Mesangial cell (primary cell): ENCODE measurements around the gene MIEN1. TPM values are rescaled to one million over a fixed set of nuclear protein-coding genes. Genes with fewer than 3 reads are reported as not detected.

Experiments used
- total RNA-seq: library from RNA; depleted of rRNA; stranded (reverse); fragments of >200 nt; gene quantifications from 2 replicates; pipeline ENCODE4 v1.2.3, GENCODE V29; 2015

Gene MIEN1, protein sequence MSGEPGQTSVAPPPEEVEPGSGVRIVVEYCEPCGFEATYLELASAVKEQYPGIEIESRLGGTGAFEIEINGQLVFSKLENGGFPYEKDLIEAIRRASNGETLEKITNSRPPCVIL
- 40.1 and 55.7 TPM in 2 replicates for total RNA-seq

DNA sequence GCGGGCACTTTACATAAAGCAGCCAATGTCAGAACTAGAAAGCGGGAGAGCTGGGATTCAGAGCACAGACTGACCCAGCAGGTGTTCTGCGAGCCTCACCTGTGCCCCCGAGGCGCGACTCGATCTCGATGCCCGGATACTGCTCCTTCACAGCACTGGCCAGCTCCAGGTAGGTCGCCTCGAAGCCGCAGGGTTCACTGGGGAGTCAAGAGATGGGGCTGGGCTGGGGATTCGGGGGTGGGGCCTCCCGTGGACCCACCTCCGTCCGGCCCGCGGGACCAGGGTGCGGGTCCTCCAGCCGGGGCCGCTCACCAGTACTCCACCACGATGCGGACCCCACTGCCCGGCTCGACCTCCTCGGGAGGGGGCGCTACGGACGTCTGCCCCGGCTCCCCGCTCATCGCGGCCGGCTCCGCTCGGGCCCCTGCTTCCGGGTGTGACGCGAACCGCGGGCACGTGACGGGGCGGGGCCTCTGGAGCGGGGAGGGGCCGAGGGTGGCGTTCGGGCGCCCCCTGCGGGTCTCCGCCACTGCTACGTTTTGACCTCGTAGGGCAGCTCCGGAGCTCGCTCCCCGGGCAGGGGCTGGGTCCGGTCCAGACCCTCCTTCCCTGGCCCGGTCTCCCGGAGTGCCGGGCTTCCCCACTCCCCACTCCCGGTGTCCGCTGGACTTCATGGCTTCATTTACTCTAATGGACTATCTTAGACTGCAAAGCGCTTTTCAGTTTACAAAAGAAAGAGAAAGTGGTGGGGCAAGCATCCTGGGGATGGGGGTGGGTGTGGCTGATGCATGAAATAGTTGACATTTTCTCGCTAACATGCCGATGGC is at the start of gene MIEN1:
Gene MIEN1, minus strand, starts transcription at position 438 of the 827 bp plus-strand sequence. Its CDS starts 37 bp downstream, at position 401.

DNA sequence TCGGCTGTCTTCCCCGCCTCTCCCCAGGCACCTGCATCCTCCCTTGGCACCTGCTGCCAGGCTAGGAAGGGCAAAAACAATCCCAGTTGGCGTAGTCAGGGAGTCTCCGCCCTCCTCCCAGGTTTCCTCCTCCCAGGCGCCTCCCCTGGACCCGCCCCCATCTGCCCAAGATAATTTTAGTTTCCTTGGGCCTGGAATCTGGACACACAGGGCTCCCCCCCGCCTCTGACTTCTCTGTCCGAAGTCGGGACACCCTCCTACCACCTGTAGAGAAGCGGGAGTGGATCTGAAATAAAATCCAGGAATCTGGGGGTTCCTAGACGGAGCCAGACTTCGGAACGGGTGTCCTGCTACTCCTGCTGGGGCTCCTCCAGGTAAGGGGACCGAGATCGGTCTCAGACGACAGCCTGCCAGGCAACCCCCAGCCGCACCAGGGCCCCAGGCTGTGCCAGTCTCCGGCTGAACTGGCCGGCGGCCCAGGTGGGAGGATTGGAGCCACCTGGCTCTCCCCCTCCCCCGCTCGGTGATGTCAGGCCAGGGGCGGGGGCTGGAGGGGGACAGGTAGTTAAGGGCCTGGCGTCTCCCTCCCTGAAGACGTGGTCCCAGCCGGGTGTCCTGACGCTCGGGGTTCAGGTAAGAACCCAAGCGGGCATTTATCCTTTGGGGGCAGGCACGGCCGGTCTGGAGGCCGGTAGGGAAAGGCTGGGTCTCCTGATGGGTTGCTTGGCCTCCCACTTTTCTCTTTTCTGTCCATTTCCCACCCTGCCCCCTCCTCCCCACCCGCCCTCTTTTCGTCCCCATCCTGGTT is 7.6 kb upstream of the MIEN1 start, which contains the start of gene GRB7:
Gene GRB7, plus strand, starts transcription at position 179 of the 808 bp plus-strand sequence. CDS start 4,364 bp downstream, outside the sequence.

DNA sequence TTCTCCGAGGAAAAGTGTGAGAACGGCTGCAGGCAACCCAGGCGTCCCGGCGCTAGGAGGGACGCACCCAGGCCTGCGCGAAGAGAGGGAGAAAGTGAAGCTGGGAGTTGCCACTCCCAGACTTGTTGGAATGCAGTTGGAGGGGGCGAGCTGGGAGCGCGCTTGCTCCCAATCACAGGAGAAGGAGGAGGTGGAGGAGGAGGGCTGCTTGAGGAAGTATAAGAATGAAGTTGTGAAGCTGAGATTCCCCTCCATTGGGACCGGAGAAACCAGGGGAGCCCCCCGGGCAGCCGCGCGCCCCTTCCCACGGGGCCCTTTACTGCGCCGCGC is 30.5 kb downstream of the MIEN1 start, which contains the start of gene ERBB2:
Gene ERBB2, plus strand, starts transcription at position 247 of the 330 bp plus-strand sequence. CDS start 175 bp downstream, outside the sequence.

DNA sequence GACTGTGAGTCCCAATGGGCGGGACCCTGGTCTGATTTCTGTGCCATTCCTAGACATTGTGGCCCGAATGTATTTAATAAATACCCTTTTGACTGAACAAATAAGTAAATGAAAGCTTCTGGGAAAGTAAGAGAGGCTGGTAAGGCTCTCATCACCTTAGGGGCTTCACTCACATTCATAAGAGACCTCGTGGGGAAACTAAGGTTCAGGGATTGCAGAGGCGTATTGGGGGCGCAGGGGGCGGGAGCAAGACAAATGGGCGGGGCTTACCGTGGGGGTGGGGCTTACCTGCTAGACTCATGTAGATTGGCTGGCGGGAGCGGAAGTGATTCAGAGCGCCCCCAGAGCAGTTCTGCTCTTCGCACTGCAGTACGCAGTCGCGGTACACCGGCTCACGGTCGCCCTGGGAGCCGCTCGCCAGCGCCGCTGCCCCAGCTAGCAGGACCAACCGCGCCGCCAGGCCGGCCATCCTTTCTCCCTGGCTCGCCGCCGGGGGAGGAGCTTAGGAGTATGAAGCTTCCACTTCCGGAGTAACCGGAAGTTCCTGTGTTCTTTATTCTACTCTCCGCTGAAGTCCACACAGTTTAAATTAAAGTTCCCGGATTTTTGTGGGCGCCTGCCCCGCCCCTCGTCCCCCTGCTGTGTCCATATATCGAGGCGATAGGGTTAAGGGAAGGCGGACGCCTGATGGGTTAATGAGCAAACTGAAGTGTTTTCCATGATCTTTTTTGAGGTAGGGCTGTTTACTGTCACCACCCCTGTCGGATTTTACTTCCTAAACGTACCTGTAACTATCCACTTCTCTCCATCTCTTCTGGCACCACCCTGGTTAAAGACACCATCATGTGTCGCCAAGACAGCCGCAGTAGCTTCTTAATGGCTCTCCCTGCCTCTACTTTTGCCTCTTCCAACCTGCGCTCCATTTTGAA is 42.5 kb downstream of the MIEN1 start, which contains the start of gene PGAP3:
Gene PGAP3, minus strand, starts transcription at position 512 of the 929 bp plus-strand sequence. Its CDS starts 43 bp downstream, at position 469.

Other genes with a start within 250 kb of the MIEN1 start
- not detected in 2 replicates for gene NEUROD2, start 122.6 kb downstream of the MIEN1 start, total RNA-seq
- 0.13 TPM in 1 of 2 replicates, not detected in the other for gene PPP1R1B, start 103.6 kb downstream of the MIEN1 start, total RNA-seq
- 69.4 and 80.1 TPM in 2 replicates for gene STARD3, start 93.4 kb downstream of the MIEN1 start, total RNA-seq
- 0.16 and 0.25 TPM in 2 replicates for gene TCAP, start 65.2 kb downstream of the MIEN1 start, total RNA-seq
- gene PNMT, start 62.1 kb downstream of the MIEN1 start, total RNA-seq, result 1.4 TPM in 1 of 2 replicates, not detected in the other
- gene PGAP3, start 42.5 kb downstream of the MIEN1 start, total RNA-seq, result 4.9 and 20.9 TPM in 2 replicates
- 45.1 and 86.2 TPM in 2 replicates for gene ERBB2, start 30.5 kb downstream of the MIEN1 start, total RNA-seq
- gene GRB7, start 7.4 kb upstream of the MIEN1 start, total RNA-seq, result 11.4 and 31.8 TPM in 2 replicates
- not detected in 2 replicates for gene IKZF3, start 133.8 kb upstream of the MIEN1 start, total RNA-seq
- gene ZPBP2, start 137.7 kb upstream of the MIEN1 start, total RNA-seq, result not detected in 2 replicates
- gene GSDMB, start 188.1 kb upstream of the MIEN1 start, total RNA-seq, result 0.65 and 1.1 TPM in 2 replicates
- gene ORMDL3, start 197.1 kb upstream of the MIEN1 start, total RNA-seq, result 34.9 and 39.0 TPM in 2 replicates
- 0.13 TPM in 1 of 2 replicates, not detected in the other for gene LRRC3C, start 197.2 kb upstream of the MIEN1 start, total RNA-seq
- not detected in 2 replicates for gene GSDMA, start 232.5 kb upstream of the MIEN1 start, total RNA-seq